COLO668 (cell line): ENCODE results near the gene TMEM200A.

ENCODE experiments used
- DNase-seq: peaks from one replicate; lab custom pipeline; 2025; ENCODE audit not compliant: unreplicated experiment; lab: John Stamatoyannopoulos, UW

Gene TMEM200A

DNA sequence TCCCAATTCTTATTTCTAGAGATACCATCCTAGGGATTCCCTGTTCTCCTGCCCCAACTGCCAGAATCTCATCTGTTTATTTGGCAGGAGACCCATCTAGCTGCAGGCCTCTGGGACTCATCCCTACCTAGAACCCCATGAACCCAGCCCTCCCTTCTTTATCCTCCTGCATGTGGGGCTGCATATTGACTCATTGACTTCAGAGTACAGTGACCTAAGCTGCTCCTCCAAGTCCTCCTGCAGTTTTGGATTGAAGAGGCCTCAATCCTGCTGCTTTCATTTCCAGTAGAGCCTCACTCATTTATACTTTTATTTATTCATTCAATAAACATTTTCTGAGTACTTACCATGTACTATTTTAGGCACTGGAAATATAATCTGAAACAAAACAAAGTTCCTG is 11.6 kb downstream of the TMEM200A start:
- DNase-seq, result no peak

DNA sequence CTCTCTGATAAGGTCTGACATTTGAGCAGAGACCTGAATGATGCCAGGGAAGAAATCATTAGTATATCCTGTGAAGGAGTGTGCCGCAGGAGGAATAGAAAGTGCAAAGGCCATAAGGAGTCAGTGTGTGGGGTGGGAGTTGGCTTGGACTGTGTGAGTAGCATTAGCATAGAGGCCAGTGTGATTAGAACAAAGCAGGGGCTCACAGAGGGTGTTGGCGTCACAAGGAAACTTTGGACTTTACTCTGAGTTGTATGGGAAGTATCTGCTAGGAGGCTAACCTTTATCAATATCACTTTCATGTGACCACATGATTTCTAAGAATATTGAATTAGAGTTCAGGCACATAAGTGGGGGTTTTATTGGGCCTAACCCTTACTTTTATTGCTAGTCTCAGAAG is 12.1 kb downstream of the TMEM200A start:
- DNase-seq, result no peak

DNA sequence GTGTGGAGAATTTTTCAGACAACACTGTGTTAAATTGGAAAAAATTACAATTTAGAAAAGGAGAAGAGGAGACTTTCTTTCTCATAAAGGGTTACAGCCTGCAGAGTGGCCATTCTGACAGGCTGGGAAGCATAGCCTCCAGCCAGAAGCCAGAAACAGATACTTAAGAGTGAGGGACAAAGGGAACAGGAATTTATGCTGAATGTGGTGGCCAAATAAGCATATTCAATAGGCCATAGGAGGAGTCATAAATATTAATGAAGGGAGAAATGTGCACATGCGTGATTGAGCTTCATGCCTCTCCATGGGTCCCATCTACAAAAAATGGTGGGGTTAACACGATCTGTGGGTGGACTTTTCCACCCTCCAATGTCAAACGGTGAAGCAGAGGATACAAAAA is 13.4 kb downstream of the TMEM200A start:
- no peak for DNase-seq

DNA sequence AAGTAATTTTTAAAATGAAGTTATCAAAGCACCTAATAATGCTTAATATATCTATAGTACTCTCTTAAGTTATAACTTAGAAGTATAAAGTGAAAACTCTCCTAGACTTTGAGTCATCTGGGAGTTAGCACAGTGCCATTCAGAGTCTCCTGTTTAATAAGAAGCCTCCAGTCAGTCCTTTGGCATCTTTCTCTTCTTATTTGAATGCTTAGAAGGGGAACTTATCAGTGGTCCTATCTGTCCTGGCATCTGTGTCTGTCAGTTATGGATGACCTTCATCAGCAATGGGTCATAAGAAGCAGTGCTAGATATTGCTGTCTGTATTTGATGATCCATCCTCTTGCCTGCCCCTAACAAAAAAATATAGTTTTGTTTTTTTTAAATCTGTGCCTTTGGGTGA is 15.2 kb downstream of the TMEM200A start:
- DNase-seq, result no peak

DNA sequence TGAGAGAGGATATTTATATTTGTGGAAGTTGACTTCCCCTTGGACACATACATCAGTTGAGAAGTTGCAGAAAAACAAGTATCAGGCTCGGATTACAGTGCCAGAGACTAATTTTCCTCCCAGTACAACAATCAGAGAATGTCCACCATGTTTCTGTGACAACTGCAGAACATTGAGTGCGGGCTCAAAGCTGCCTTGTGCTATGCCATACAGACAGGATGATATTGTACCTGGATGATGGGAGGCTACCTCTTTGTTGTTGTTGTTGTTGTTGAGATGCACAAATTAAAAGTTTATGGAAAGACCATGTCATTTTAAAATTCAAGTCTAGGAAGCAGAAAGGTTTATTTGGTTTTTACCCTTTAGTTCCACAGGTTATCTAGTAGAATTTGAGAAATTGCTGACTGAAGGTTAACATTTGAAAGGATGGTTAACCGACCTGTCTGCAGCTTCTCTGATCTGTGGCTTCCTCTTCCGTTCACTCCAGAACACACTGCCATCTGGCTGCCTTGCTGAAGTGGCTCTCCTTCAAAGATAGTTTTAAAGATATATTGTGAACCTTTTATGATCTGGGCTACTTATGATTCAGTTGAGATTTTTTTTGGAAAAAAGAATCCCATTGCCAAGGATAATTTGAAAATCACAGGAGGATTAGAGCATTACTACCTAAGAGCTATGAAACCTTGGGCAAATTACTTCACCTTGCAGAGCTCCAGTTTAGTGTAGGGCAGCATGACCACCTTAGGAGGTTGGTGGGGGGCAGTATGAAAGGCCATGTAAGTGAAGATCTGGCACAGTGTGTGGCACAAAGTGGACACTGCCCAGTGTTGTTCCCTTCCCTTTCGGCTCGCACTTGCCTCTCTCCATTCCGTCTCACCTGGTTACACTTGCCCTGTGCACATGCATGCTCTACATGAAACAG is 15.9 kb downstream of the TMEM200A start:
- DNase-seq, result no peak

DNA sequence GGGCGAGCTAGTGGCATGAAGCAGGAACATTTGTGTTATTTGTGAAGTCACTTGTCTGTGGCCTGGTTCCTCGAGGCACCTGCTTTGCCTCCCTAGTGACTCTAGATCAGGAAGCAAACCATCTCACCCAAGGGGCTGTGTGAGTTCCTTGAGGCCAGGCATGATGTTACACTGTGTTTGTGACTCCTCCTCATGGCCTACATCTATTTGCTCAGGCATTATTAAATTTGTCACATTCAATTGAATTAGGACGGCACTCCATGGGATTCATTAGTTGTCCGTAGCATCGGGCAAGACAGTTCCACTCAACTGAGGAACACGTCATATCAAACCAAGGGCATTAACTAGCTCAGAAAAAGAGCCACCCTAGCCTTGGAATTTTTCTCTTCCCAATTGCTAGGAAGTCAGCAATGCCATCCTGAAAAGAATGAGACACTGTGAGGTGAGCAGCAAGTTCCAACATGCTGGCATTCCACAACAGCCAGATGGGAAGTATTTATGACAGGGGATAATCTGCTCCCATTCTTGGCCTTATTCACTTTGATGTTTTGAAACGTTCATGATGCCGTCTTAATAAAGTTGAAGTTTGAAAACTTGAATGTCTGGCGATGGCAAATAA is 17.2 kb downstream of the TMEM200A start:
- no peak for DNase-seq

DNA sequence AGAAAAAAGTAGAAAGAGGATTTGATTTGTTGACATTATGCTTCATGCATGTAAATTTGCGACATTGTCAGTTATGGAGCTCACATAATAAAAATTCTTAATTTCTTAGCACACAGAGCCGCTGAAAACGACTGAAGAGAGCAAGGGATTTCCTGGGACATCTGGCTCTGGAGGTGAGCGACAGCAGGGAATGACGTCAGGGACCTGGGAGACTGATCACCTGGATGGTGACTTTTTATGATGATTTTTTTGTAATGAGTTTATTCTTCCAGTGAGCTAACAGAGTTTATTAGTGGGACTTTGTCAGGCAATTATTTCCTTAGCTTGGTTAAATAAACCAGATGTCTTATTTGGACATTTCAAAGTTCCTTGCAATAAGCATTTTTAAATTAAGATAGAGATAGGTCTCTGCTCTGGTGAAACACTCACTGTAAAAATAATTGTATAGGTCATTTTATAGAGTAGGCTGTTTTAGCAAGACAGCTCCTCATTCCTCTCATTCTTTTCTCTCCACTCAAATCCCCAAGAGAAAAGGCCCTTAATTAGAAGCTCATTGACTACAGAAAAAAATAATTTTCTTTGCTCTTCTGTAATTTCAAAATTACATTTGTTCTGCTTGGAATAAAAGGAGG is 19.4 kb downstream of the TMEM200A start:
- DNase-seq, result no peak

DNA sequence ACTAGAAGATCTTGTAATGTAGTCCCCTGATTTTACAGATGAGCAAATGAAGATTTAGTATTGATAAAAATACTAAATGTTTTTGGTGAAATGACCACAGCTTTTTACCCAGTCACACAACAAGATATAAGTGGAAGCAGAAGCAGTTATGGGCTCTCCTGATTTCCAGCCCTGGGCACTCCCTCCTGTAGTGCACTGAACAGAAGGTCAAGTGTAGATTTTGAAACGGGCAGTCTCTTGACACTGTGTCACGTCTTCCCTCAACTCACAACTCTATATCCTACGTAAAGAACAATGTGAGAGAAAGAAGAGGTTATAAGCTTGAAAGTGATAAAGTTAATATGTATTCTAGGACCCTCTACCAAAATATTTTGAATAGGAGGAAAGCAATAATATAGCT is 23.3 kb downstream of the TMEM200A start:
- no peak for DNase-seq

DNA sequence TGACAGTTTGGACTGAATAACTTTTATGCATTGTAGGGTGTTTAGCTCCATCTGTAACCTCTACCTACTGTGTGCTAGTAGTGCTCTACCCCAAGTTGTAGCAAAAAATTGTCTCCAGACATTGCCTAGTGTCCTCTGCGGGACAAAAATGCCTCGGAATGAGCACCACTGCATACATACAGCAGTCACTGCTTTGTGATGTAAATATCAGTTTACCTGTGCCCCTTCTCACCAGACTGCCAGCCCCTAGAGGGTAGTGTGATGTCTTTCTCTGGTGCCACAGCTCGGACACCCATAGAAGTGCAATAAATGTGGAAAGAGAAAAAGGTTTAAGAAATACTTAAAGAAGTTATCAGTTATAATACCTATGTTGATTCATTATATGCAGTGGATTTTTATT is 25.1 kb downstream of the TMEM200A start:
- no peak for DNase-seq

DNA sequence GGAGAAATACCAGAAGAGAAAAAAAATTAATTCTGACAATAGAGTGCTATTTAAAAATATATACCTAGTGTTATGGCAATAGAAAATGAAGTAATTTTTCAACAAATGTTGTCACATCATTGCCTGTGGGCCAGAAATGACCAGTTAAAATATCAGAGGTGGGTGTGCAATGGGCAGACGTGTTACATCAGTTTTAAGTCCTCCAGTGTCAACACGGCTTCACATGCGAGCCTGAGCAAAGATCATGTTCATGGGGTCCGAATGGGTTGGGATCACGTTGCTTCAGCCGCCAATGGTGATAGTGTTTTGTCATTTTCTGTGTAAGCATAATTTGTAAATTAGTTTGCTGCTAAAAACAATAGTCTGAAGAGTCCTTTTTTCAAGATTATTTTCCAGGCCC is 27.5 kb downstream of the TMEM200A start:
- DNase-seq, result no peak

DNA sequence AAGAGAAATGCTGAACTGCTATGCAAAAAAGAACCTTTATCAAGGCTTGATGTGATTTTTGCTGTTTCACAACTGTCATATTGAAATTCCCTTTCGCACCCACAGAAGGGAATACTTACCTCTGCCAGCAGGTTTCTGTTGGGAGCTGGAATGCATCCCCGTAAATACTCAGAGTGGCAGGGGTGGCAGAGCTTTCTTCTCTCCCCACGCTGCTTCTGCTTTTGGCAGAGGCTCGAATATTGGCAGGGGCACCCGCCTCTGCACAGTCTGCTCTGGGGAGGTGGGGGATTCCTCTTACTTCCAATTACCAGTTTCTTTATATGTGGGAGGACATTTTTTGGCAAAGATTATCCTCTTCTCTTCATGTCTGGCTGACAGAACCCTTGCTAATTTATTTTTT is 28.4 kb downstream of the TMEM200A start:
- no peak for DNase-seq

DNA sequence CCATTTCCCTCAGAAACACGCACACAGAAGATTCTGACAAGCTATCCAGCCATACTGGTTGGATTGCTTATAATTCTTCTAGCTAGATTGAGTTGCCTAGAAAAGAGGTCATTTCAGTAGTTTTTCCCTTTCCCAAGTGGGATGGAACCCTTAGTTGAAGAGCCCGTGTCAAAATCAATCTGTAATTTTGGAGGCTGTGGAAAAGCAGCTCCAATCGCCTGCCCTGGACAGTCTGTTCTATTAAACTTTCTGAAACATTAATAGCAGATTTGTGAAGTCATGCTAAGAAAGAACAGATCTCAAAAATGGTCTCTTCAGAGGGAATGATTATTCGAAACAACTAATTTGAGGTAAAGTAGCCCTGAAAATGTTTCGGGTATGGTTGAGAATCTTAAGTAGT is 29.3 kb downstream of the TMEM200A start:
- no peak for DNase-seq

DNA sequence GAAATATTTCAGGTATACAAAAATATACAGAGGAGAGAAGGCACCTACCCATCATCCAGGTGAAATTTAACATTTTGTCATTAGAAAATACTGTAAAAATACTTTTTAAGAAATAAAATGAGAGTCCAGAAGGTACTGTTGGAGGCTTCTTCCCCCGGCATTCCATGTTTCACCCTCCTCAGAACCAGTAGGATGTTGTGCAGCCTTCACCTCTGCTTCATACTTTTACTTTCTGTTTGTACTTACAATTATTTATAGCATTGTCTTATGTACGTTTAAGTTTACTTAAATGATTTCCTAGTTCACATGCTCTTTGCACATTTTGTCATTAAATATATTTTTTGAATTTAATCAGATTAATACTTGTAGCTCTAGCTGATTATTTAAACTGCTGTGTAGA is 30.9 kb downstream of the TMEM200A start:
- DNase-seq, result no peak

DNA sequence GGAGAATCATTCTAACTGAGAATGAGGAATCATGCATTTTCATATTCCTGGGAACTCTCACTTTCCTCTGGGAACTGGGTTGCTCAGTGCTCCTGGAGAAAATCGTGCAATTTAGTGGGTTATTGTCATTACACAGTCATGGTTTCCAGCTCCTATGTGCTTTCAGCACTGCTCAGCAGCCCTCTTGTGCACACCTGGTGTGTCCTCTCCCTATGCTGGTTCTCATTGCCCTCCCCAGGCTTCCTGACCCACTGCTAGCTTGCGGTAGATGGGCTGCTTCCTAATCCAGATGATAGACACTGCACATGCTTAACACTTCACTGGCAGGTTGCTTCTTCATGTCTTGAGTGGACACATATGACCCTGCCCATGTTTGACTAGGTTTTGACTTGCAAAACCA is 39.7 kb downstream of the TMEM200A start:
- no peak for DNase-seq

DNA sequence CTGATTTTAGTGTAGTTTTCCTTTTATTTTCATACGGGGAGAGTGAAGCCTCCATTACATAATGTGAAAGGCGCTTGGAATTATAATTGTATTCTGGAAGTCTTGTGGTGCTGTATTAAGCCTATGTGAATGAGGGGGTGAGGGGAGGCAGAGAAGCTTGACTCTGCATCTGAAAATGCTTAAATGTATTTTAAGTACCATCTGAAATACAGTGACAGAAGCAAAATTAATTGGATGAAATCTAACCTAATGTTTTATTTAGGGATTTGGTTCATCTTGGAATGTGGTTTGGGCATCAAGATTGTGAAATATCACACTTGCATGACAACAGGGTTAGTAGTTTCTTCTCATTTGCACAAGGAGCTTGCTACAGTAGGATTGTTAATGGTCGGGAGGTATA is 41.2 kb downstream of the TMEM200A start:
- no peak for DNase-seq

DNA sequence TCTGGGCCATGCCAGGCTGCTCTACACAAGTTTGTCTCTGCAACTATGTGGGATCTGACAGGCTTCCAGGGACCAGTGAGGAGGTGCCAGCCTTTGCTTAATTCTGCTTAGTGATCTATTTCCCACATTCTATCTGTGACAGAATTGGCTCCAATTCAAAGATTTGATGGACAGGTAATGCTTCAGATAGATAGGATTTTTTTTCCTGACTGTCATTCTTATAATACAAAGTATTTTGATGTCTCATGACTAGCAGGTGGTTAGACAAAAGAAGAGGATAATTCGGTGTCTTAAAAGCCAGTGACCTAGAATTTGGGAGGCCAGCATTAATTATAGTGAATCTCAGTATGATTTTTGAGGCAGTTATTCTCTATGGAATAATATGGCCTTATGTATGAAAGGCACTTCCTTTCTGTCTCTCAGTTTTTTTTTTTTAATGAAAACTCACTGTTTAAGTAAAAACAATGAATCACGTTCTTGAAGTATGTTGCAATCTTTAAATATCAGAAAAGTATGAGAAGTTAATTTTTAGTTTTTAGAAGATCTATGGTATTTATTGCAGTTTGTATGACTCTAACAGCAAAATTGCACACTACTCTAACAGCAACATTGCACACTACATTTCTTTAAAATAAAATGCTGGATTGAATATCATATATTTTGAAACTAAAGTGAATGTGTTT is 43.7 kb downstream of the TMEM200A start:
- no peak for DNase-seq

DNA sequence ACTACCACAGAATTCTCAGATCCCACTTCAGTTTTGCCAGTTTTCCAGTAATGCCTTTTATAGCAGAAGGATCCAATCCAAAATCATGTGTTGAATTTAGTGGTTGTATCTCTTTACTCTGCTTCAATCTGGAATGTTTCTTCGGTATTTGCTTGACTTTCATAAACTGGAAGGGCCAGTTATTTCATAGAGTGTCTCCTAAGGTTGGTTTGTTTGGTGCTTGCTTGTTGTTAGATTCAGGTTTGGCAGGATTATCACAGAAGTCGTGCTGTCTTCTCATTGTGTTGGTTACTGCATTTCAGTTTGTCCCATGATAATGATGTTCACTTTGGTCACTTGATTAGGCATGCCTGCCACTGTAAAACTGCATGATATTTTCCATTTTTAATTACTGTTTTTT is 45.7 kb downstream of the TMEM200A start:
- no peak for DNase-seq

DNA sequence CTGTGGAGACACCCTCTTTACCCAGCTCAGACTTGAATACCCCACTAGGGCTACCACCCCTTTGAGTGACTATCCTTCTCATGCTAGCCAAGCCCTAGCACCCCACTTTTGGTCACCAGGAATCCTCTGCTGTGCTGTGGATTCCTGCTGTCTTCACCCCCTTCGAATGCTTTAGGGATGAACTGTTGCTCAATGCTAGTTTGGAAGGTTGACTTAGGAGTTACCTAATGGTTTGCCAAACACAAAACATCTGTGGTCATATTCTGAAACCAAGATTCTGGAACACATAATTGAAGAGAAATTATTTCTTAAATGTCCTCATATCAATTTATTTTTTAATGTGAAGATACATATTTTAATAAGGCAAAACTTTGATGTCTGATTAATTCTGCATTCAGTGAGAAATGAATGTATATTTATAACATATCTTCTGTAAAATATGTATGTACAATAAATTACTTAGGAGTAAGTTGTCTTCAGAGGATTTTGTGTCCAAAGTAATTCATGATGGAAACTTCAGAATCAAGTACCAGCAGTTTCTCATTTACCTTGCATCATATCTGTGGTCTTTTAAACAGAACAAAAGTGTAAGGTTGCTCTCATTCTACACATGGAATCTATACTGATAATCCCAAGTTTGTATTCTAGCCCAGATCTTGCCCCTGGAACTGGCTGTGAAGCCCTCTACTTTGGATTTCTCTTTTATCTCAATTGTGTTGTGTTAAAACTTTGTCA is 46.9 kb downstream of the TMEM200A start:
- DNase-seq, result no peak

DNA sequence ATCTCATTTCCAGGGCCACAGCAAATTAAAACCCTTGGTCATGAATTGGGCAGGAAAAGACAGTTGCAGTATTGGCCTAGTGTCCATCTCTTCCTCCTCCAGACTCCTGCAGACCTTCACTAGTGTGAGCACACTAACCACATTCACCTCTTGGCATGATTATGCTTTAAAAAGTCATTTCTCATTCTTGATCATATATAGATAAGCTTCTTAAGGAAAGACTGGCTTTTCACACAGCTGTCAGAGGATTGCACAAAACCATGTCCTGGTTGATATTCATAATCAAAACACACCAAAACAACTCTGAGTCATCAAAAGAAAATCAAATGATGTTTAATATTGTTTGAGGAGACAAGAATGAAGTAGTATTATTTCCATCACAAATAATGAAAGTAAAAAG is 52.1 kb downstream of the TMEM200A start:
- DNase-seq, result no peak

DNA sequence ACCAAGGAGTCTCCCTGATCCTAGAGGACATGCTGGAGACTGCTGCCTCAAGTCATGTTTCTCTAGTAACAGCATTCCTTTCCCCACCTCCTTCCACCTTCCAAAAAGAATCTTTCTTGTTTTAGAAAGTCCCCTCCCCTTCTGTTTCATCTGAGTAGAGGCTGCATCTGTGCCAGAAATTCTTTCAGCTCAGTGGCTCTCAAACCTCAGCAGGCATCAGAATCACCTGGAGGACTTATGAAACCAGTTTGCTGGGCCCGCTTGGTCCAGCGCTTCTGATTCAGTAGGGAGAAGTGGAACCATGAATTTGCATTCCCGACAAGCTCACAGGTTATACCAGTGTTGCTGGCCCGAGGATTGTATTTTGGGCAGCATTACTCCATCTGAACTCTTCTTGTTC is 55.1 kb downstream of the TMEM200A start:
- no peak for DNase-seq

DNA sequence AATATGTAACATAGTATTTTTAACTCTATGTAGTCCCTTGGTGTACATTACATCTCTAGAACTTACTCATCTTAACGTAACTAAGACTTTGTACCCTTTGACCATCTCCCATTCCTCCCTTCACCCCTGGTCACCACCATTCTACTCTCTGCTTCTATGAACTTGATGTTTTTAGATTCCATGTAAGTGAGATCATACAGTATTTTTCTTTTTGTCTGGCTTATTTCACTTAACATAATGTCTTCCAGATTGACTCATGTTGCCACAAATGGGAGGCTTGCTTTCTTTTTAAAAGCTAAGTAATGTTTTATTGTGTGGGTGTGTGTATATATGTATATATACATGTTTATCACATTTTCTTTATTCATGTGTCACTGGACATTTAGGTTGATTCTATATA is 55.8 kb downstream of the TMEM200A start:
- no peak for DNase-seq
